ENCODE measurements around the gene TBC1D2. TPM values are rescaled to one million over a fixed set of nuclear protein-coding genes. Genes with fewer than 3 reads are reported as not detected.
A peak's percentile ranks its signal among the peaks of the same experiment; 100 is the strongest.

TBC1D2 gene
- total and polyA plus RNA-seq, 2 of the 13 experiments (the other 11 are each of a cell fraction or from before 2014, with no cell fraction given): 2.0 to 2.8 TPM

DNA sequence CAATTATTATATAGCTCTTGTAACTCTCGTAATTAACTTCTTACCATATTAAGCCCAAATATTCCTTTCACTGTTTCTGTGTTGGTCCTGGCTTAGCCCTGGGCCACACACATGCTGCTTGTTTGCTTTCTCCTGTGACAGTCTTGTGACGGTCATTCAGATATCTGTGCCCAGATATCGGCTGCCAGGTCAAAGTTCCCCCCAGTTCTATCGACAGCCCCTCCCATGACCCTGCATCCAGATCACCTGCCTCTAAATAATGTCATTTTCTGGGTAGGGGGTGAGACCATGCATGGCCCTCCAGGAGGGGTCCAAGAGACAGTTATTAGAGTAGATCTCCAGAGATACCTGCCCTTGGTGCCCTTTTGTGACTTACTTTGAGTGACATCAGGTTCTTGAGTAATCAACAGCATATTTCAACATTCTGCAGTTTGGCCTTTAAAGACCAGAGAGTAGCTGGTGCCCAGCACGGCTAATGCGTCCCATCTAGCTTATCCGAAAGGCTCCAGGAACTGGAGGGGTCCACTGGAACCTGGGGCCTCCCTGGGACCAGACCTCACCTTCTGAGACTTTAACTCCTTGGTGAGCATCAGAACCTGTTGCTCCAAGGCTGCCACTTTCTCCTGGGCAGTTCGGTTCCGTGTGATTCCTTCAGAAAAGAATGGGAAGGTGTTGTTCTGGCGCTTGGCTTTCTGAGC is 26.9 kb downstream of the TBC1D2 start (continued):
- TF ChIP-seq ARID2 (CRISPR knock-in tag; IDR thresholded peaks at IDR 0.05; ENCODE audit: borderline replicate concordance) (no peak), SNAI1 (CRISPR knock-in tag; IDR thresholded peaks at IDR 0.05; ENCODE audit: borderline replicate concordance) (no peak), KLF16 (CRISPR knock-in tag; IDR thresholded peaks at IDR 0.05) (no peak), ZNF205 (CRISPR knock-in tag; IDR thresholded peaks at IDR 0.05) (no peak), TAF15 (IDR thresholded peaks at IDR 0.05; ENCODE audit: low read depth, low read length, poor library complexity, severe bottlenecking) (no peak), SIN3A (IDR thresholded peaks at IDR 0.05; ENCODE audit: borderline replicate concordance, low read depth, low read length) (no peak), KLF15 (CRISPR knock-in tag; IDR thresholded peaks at IDR 0.05; ENCODE audit: borderline replicate concordance) (no peak), GLI4 (CRISPR knock-in tag; IDR thresholded peaks at IDR 0.05; ENCODE audit: borderline replicate concordance) (no peak), DR1 (CRISPR knock-in tag; IDR thresholded peaks at IDR 0.05) (no peak), ZNF354B (CRISPR knock-in tag; IDR thresholded peaks at IDR 0.05) (no peak), NONO (IDR thresholded peaks at IDR 0.05) (no peak), NONO (CRISPR knock-in tag; conservative IDR thresholded peaks at IDR 0.05) (no peak), NR2F1 (CRISPR knock-in tag; IDR thresholded peaks at IDR 0.05) (peak in 1 of 2 experiments; percentile 63; a peak in 1 of 4 replicates), NCOA2 (CRISPR knock-in tag; IDR thresholded peaks at IDR 0.05) (peak; percentile 49), JDP2 (CRISPR knock-in tag; IDR thresholded peaks at IDR 0.05; ENCODE audit: borderline replicate concordance) (no peak), ZNF737 (CRISPR knock-in tag; IDR thresholded peaks at IDR 0.05; ENCODE audit: borderline replicate concordance) (no peak), MZF1 (CRISPR knock-in tag; IDR thresholded peaks at IDR 0.05; ENCODE audit: borderline replicate concordance) (no peak), ZNF572 (CRISPR knock-in tag; IDR thresholded peaks at IDR 0.05) (no peak), MAF1 (CRISPR knock-in tag; IDR thresholded peaks at IDR 0.05; ENCODE audit: borderline replicate concordance) (no peak)
- TF ChIP-seq, protein P1, sequence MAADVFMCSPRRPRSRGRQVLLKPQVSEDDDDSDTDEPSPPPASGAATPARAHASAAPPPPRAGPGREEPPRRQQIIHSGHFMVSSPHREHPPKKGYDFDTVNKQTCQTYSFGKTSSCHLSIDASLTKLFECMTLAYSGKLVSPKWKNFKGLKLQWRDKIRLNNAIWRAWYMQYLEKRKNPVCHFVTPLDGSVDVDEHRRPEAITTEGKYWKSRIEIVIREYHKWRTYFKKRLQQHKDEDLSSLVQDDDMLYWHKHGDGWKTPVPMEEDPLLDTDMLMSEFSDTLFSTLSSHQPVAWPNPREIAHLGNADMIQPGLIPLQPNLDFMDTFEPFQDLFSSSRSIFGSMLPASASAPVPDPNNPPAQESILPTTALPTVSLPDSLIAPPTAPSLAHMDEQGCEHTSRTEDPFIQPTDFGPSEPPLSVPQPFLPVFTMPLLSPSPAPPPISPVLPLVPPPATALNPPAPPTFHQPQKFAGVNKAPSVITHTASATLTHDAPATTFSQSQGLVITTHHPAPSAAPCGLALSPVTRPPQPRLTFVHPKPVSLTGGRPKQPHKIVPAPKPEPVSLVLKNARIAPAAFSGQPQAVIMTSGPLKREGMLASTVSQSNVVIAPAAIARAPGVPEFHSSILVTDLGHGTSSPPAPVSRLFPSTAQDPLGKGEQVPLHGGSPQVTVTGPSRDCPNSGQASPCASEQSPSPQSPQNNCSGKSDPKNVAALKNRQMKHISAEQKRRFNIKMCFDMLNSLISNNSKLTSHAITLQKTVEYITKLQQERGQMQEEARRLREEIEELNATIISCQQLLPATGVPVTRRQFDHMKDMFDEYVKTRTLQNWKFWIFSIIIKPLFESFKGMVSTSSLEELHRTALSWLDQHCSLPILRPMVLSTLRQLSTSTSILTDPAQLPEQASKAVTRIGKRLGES (CRISPR knock-in tag; IDR thresholded peaks at IDR 0.05; ENCODE audit: borderline replicate concordance): no peak
- TF ChIP-seq, protein P2, sequence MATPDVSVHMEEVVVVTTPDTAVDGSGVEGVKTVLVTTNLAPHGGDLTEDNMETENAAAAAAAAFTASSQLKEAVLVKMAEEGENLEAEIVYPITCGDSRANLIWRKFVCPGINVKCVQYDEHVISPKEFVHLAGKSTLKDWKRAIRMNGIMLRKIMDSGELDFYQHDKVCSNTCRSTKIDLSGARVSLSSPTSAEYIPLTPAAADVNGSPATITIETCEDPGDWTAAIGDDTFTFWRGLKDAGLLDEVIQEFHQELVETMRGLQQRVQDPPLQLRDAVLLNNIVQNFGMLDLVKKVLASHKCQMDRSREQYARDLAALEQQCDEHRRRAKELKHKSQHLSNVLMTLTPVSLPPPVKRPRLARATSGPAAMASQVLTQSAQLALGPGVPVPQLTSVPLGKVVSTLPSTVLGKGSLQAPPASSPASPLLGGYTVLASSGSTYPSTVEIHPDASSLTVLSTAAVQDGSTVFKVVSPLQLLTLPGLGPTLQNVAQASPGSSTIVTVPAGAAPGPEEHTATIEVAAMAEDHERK (CRISPR knock-in tag; IDR thresholded peaks at IDR 0.05; ENCODE audit: low read depth): no peak
- TF ChIP-seq, protein P3, sequence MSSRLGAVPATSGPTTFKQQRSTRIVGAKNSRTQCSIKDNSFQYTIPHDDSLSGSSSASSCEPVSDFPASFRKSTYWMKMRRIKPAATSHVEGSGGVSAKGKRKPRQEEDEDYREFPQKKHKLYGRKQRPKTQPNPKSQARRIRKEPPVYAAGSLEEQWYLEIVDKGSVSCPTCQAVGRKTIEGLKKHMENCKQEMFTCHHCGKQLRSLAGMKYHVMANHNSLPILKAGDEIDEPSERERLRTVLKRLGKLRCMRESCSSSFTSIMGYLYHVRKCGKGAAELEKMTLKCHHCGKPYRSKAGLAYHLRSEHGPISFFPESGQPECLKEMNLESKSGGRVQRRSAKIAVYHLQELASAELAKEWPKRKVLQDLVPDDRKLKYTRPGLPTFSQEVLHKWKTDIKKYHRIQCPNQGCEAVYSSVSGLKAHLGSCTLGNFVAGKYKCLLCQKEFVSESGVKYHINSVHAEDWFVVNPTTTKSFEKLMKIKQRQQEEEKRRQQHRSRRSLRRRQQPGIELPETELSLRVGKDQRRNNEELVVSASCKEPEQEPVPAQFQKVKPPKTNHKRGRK (CRISPR knock-in tag; IDR thresholded peaks at IDR 0.05): no peak
- TF ChIP-seq, protein P4, sequence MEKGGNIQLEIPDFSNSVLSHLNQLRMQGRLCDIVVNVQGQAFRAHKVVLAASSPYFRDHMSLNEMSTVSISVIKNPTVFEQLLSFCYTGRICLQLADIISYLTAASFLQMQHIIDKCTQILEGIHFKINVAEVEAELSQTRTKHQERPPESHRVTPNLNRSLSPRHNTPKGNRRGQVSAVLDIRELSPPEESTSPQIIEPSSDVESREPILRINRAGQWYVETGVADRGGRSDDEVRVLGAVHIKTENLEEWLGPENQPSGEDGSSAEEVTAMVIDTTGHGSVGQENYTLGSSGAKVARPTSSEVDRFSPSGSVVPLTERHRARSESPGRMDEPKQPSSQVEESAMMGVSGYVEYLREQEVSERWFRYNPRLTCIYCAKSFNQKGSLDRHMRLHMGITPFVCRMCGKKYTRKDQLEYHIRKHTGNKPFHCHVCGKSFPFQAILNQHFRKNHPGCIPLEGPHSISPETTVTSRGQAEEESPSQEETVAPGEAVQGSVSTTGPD (CRISPR knock-in tag; IDR thresholded peaks at IDR 0.05): no peak

Data from HepG2 (cell line).